GM10266 (cell line): Measurements from ENCODE around the gene BTBD16.

ENCODE experiments used
- DNase-seq: peaks from one replicate; pipeline ENCODE4 v3.0.0; 2012; ENCODE audit errors: extremely low spot score
- CTCF ChIP-seq: IDR thresholded peaks from 2 replicates; pipeline ENCODE4 v1.5.1; 2012; ENCODE audit warnings: mild to moderate bottlenecking, low read depth; ENCODE audit not compliant: control insufficient read depth, insufficient read depth; ENCODE audit errors: missing control alignments

BTBD16 gene

GRCh38 chr10:122248356-122249302 is 22.5 kb upstream of the BTBD16 start:
- TF ChIP-seq CTCF = no peak
- no peak for DNase-seq

GRCh38 chr10:122249303-122249850 is 21.7 kb upstream of the BTBD16 start:
- no peak for TF ChIP-seq CTCF

GRCh38 chr10:122249991-122250750 is 20.9 kb upstream of the BTBD16 start:
- no peak for TF ChIP-seq CTCF
- no peak for DNase-seq

More at GRCh38 chr10:122249303-122249850, 21.7 kb upstream of the BTBD16 start:
- no peak for DNase-seq

- DNase-seq = no peak
- no peak for TF ChIP-seq CTCF
Observed at GRCh38 chr10:122251459-122252255, 19.4 kb upstream of the BTBD16 start.

- no peak for DNase-seq
- TF ChIP-seq CTCF = no peak
Observed at GRCh38 chr10:122252805-122253204, 18.3 kb upstream of the BTBD16 start.

- DNase-seq = no peak
- TF ChIP-seq CTCF = no peak
Observed at GRCh38 chr10:122253605-122254004, 17.5 kb upstream of the BTBD16 start.
